Fibroblast of lung (primary cell): ENCODE measurements around the gene CLCNKA. TPM values are rescaled to one million over a fixed set of nuclear protein-coding genes. Genes with fewer than 3 reads are reported as not detected.

Experiments used
- DNase-seq, 2 donors: peaks; one replicate each; pipeline versions ENCODE4 v3.0.0 to v3.0.0-alpha.2; 2010; ENCODE audit warnings: low read depth in 2 of 2
- H2AFZ ChIP-seq: 2 replicates; pipeline ENCODE4 v1.5.1; 2012; ENCODE audit warnings: low read length, control low read depth, inconsistent platforms
- H3K27ac ChIP-seq: 2 replicates; pipeline ENCODE4 v1.5.1; 2011; ENCODE audit warnings: low read length, control low read depth; ENCODE audit not compliant: insufficient read depth
- H3K27me3 ChIP-seq: 2 replicates; pipeline ENCODE4 v1.5.1; 2011; ENCODE audit warnings: mild to moderate bottlenecking, low read length; ENCODE audit not compliant: control insufficient read depth, insufficient read depth
- H3K36me3 ChIP-seq: 2 replicates; pipeline ENCODE4 v1.5.1; 2011; ENCODE audit warnings: low read length; ENCODE audit not compliant: control insufficient read depth, insufficient read depth
- H3K4me1 ChIP-seq: 2 replicates; pipeline ENCODE4 v1.5.1; 2011; ENCODE audit warnings: low read length; ENCODE audit not compliant: control insufficient read depth, insufficient read depth; ENCODE audit errors: extremely low read depth
- H3K4me2 ChIP-seq: 2 replicates; pipeline ENCODE4 v1.5.1; 2011; ENCODE audit warnings: low read length, control low read depth; ENCODE audit not compliant: insufficient read depth; ENCODE audit errors: extremely low read depth
- H3K4me3 ChIP-seq, 4 experiments: fragments of 200-600 bp in 1 of 4; sonication (generic) in 1 of 4; replicated peaks in 1 of 4; 2 replicates each; pipeline ENCODE4 v1.5.1; 2011 to 2016; ENCODE audit warnings: low read length in 4 of 4, low read depth in 3 of 4, mild to moderate bottlenecking in 3 of 4, control low read depth in 2 of 4, inconsistent platforms in 1 of 4, mixed read lengths in 1 of 4; ENCODE audit not compliant: insufficient read depth in 1 of 4; ENCODE audit errors: control extremely low read depth in 1 of 4
- H3K79me2 ChIP-seq: 2 replicates; pipeline ENCODE4 v1.5.1; 2012; ENCODE audit warnings: mild to moderate bottlenecking, low read length, inconsistent platforms; ENCODE audit not compliant: control insufficient read depth, insufficient read depth
- H3K9ac ChIP-seq: 2 replicates; pipeline ENCODE4 v1.5.1; 2011; ENCODE audit warnings: mild to moderate bottlenecking, low read length, control low read depth; ENCODE audit not compliant: insufficient read depth
- H3K9me3 ChIP-seq: 2 replicates; pipeline ENCODE4 v1.5.1; 2012; ENCODE audit warnings: low read depth, low read length; ENCODE audit not compliant: control insufficient read depth, insufficient read depth
- H4K20me1 ChIP-seq: 2 replicates; pipeline ENCODE4 v1.5.1; 2011; ENCODE audit warnings: low read length; ENCODE audit not compliant: control insufficient read depth, insufficient read depth; ENCODE audit errors: extremely low read depth
- CTCF ChIP-seq, 2 donors: IDR thresholded peaks in 1 of 2; conservative IDR thresholded peaks in 1 of 2; 1 replicate in 1 of 2; 2 replicates in 1 of 2; pipeline ENCODE4 v1.5.1; 2011 to 2012; ENCODE audit warnings: low read length in 2 of 2, control low read depth in 1 of 2, inconsistent platforms in 1 of 2, low read depth in 1 of 2, mild to moderate bottlenecking in 1 of 2
- EZH2 ChIP-seq: IDR thresholded peaks from 2 replicates; pipeline ENCODE4 v1.5.1; 2012; ENCODE audit warnings: low read length, control low read depth, mild to moderate bottlenecking; ENCODE audit errors: missing control alignments
- polyA minus RNA-seq: library from RNA; depleted of rRNA, polyadenylated mRNA; stranded (reverse); fragments of >200 nt; gene quantifications from 2 replicates; pipeline ENCODE4 v1.2.3, GENCODE V29; 2011; ENCODE audit warnings: low replicate concordance
- polyA plus RNA-seq, 2 donors: library from polyadenylated mRNA; depleted of rRNA in 1 of 2; stranded (reverse) in 1 of 2; unstranded in 1 of 2; fragments of >200 nt; gene quantifications; 2 replicates each; pipeline ENCODE4 v1.2.1, GENCODE V29; 2011 to 2012; ENCODE audit warnings: missing spikeins in 1 of 2
- total RNA-seq: library from RNA; depleted of rRNA; stranded (reverse); fragments of >200 nt; gene quantifications from 2 replicates; pipeline ENCODE4 v1.2.1, GENCODE V29; 2014

Gene CLCNKA
- under 0.01 TPM in 2 replicates for total RNA-seq
- polyA plus RNA-seq, result 0.05 TPM in 1 of 2 replicates, not detected in the other
- polyA plus RNA-seq (2012), result not detected in 2 replicates
- polyA minus RNA-seq, result not detected in 2 replicates

GRCh38 chr1:16021681-16022080 lies at the start of gene CLCNKA:
Gene CLCNKA (plus strand): TSS chr1:16022036. CDS start chr1:16022620, 584 bp downstream.
- Histone ChIP-seq H3K27me3 (no peaks in the 10 kb centered on the region), H3K36me3 (no peaks in the 10 kb centered on the region), H4K20me1 (no peaks in the 10 kb centered on the region), H3K4me2 (no peak within 1 kb of the TSS), H2AFZ (no peak within 1 kb of the TSS), H3K27ac (no peak within 1 kb of the TSS), H3K9ac (no peak within 1 kb of the TSS), H3K9me3 (no peaks in the 10 kb centered on the region), H3K4me1 (peaks cover 28% of the 10 kb centered on the region), H3K4me3 (no peak within 1 kb of the TSS), H3K79me2 (no peaks in the 10 kb centered on the region)
- no peak for DNase-seq
- TF ChIP-seq CTCF (conservative IDR thresholded peaks at IDR 0.05 in 1 of 2, IDR thresholded peaks at IDR 0.05 in 1 of 2; ENCODE audit: low read depth in 1 of 2, low read length in 2 of 2), result no peak
- TF ChIP-seq EZH2, result no peak

GRCh38 chr1:15972409-15972808 lies 49.4 kb upstream of the CLCNKA start:
- Histone ChIP-seq H3K4me2 (no peak overlapping the region), H4K20me1 (no peaks in the 10 kb centered on the region), H3K27ac (no peak overlapping the region), H3K79me2 (peaks cover 68% of the 10 kb centered on the region), H3K9me3 (no peaks in the 10 kb centered on the region), H3K4me3 (no peak overlapping the region), H2AFZ (no peak overlapping the region), H3K36me3 (peaks cover 24% of the 10 kb centered on the region), H3K4me1 (no peaks in the 10 kb centered on the region), H3K9ac (no peak overlapping the region), H3K27me3 (no peaks in the 10 kb centered on the region)
- no peak for DNase-seq
- no peak for TF ChIP-seq CTCF (conservative IDR thresholded peaks at IDR 0.05 in 1 of 2, IDR thresholded peaks at IDR 0.05 in 1 of 2; ENCODE audit: low read depth in 1 of 2, low read length in 2 of 2)
- no peak for TF ChIP-seq EZH2

- Histone ChIP-seq H3K9ac (no peak overlapping the region), H3K27ac (no peak overlapping the region), H2AFZ (no peak overlapping the region), H3K36me3 (peaks cover 17% of the 10 kb centered on the region), H3K9me3 (no peaks in the 10 kb centered on the region), H3K27me3 (no peaks in the 10 kb centered on the region), H3K4me2 (no peak overlapping the region), H4K20me1 (no peaks in the 10 kb centered on the region), H3K4me1 (no peaks in the 10 kb centered on the region), H3K79me2 (peaks cover 55% of the 10 kb centered on the region), H3K4me3 (no peak overlapping the region)
- no peak for DNase-seq
- TF ChIP-seq EZH2 (no peak), CTCF (conservative IDR thresholded peaks at IDR 0.05 in 1 of 2, IDR thresholded peaks at IDR 0.05 in 1 of 2; ENCODE audit: low read depth in 1 of 2, low read length in 2 of 2) (no peak)
These were observed 48.1 kb upstream of the CLCNKA start for GRCh38 chr1:15973772-15974171.
